Loucy (cell line): ENCODE data around the gene PCDHGA1.
A peak's percentile ranks its signal among the peaks of the same experiment; 100 is the strongest.
"Not testable (repeated sequence)": the region's sequence is repeated elsewhere in the genome, so short reads cannot be mapped to it uniquely, and the experiment has no call there.

ENCODE experiments used
- H2AFZ ChIP-seq: fragments of 200-600 bp; sonication (generic); 2 replicates; pipeline ENCODE4 v1.6.0; 2016; ENCODE audit warnings: antibody characterized with exemption, mild to moderate bottlenecking, low read length, moderate library complexity
- H3F3A ChIP-seq: fragments of 200-600 bp; 2 replicates; pipeline ENCODE4 v1.6.0; 2016; ENCODE audit warnings: antibody characterized with exemption, low read depth, mild to moderate bottlenecking
- H3K27me3 ChIP-seq: fragments of 200-600 bp; sonication (generic); 2 replicates; pipeline ENCODE4 v1.6.1; 2014; ENCODE audit warnings: low read length, mild to moderate bottlenecking; ENCODE audit not compliant: insufficient read depth, poor library complexity, severe bottlenecking
- H3K36me3 ChIP-seq: fragments of 200-600 bp; sonication (generic); 2 replicates; pipeline ENCODE4 v1.6.1; 2016; ENCODE audit warnings: low read length; ENCODE audit not compliant: insufficient read depth
- H3K4me1 ChIP-seq: fragments of 200-600 bp; sonication (generic); 2 replicates; pipeline ENCODE4 v1.5.1; 2014; ENCODE audit warnings: low read length, mild to moderate bottlenecking; ENCODE audit not compliant: insufficient read depth, poor library complexity, severe bottlenecking
- H3K4me2 ChIP-seq: fragments of 200-600 bp; sonication (generic); 2 replicates; pipeline ENCODE4 v1.6.0; 2014; ENCODE audit warnings: antibody characterized with exemption, low read length, low read depth, mild to moderate bottlenecking; ENCODE audit not compliant: poor library complexity, severe bottlenecking
- H3K4me3 ChIP-seq: fragments of 200-600 bp; sonication (generic); 2 replicates; pipeline ENCODE4 v1.5.1; 2014; ENCODE audit warnings: low read length, mild to moderate bottlenecking, mixed read lengths; ENCODE audit not compliant: poor library complexity, severe bottlenecking
- H3K79me2 ChIP-seq: fragments of 200-600 bp; sonication (generic); 2 replicates; pipeline ENCODE4 v1.6.1; 2014; ENCODE audit warnings: low read length; ENCODE audit not compliant: insufficient read depth
- H3K9ac ChIP-seq: fragments of 200-600 bp; sonication (generic); 2 replicates; pipeline ENCODE4 v1.6.0; 2014; ENCODE audit warnings: mild to moderate bottlenecking, low read depth, low read length, moderate library complexity; ENCODE audit not compliant: poor library complexity, severe bottlenecking
- H3K9me2 ChIP-seq: fragments of 200-600 bp; sonication (generic); replicated peaks from 2 replicates; pipeline ENCODE4 v1.6.1; 2016; ENCODE audit warnings: low read depth, low read length, mixed read lengths
- H3K9me3 ChIP-seq: fragments of 200-600 bp; sonication (generic); 2 replicates; pipeline ENCODE4 v1.6.1; 2014; ENCODE audit warnings: mild to moderate bottlenecking, antibody characterized with exemption, low read length, low read depth; ENCODE audit not compliant: insufficient read depth
- H4K20me1 ChIP-seq: fragments of 200-600 bp; sonication (generic); 2 replicates; pipeline ENCODE4 v1.6.0; 2014; ENCODE audit warnings: antibody characterized with exemption, low read length, mild to moderate bottlenecking; ENCODE audit not compliant: insufficient read depth, poor library complexity, severe bottlenecking
- CTCF ChIP-seq: fragments of 200-600 bp; sonication (generic); conservative IDR thresholded peaks from 2 replicates; pipeline ENCODE4 v1.5.1; 2014; ENCODE audit warnings: mild to moderate bottlenecking, antibody characterized with exemption, low read length
- EZH2phosphoT487 ChIP-seq: fragments of 200-600 bp; IDR thresholded peaks from 2 replicates; pipeline ENCODE4 v1.6.1; 2018; ENCODE audit warnings: antibody characterized with exemption, mild to moderate bottlenecking, moderate library complexity, borderline replicate concordance

PCDHGA1 gene

GRCh38 chr5:141326088-141326854, 4.0 kb upstream of the PCDHGA1 start:
- H3F3A ChIP-seq: no peaks in the 10 kb centered on the region
- H3K4me2 ChIP-seq: peak overlapping the region; percentile 73
- no peaks in the 10 kb centered on the region for H3K9me2 ChIP-seq
- no peak for TF ChIP-seq EZH2phosphoT487
- peak; percentile 63 for TF ChIP-seq CTCF
- peak overlapping the region; percentile 95 for H2AFZ ChIP-seq
- peak overlapping the region; percentile 68 for H3K9ac ChIP-seq
- H3K4me3 ChIP-seq: peak overlapping the region; percentile 75
- H3K27me3 ChIP-seq: no peaks in the 10 kb centered on the region
- H3K4me1 ChIP-seq: no peaks in the 10 kb centered on the region
- H3K79me2 ChIP-seq: no peaks in the 10 kb centered on the region
- H4K20me1 ChIP-seq: no peaks in the 10 kb centered on the region
- H3K9me3 ChIP-seq: no peaks in the 10 kb centered on the region; the same call in 1 of the 2 replicates
- no peaks in the 10 kb centered on the region for H3K36me3 ChIP-seq

GRCh38 chr5:141328231-141328630, 2.1 kb upstream of the PCDHGA1 start:
- H3K4me3 ChIP-seq: no peak overlapping the region
- H3K36me3 ChIP-seq: no peaks in the 10 kb centered on the region
- H3K27me3 ChIP-seq: no peaks in the 10 kb centered on the region
- H3K4me2 ChIP-seq: no peak overlapping the region
- no peak overlapping the region for H2AFZ ChIP-seq
- H3K9me2 ChIP-seq: no peaks in the 10 kb centered on the region
- H3K9ac ChIP-seq: no peak overlapping the region
- no peak for TF ChIP-seq EZH2phosphoT487
- no peaks in the 10 kb centered on the region for H4K20me1 ChIP-seq
- no peaks in the 10 kb centered on the region for H3K9me3 ChIP-seq
- H3K4me1 ChIP-seq: no peaks in the 10 kb centered on the region
- H3F3A ChIP-seq: no peaks in the 10 kb centered on the region
- H3K79me2 ChIP-seq: no peaks in the 10 kb centered on the region

GRCh38 chr5:141332571-141332970, 2.3 kb downstream of the PCDHGA1 start:
- not testable (repeated sequence) for H3K9ac ChIP-seq, H3K9me3 ChIP-seq, H3K4me3 ChIP-seq, H4K20me1 ChIP-seq, H3K79me2 ChIP-seq, H3K9me2 ChIP-seq, H3K36me3 ChIP-seq, H3F3A ChIP-seq, H2AFZ ChIP-seq, H3K27me3 ChIP-seq, H3K4me1 ChIP-seq, H3K4me2 ChIP-seq

- Histone ChIP-seq H2AFZ (no peak within 1 kb of the TSS), H3K4me1 (no peaks in the 10 kb centered on the region), H3K9ac (no peak within 1 kb of the TSS), H3K27me3 (no peaks in the 10 kb centered on the region), H3F3A (no peaks in the 10 kb centered on the region), H3K4me2 (no peak within 1 kb of the TSS), H3K4me3 (no peak within 1 kb of the TSS), H3K9me2 (no peaks in the 10 kb centered on the region), H3K79me2 (no peaks in the 10 kb centered on the region), H3K9me3 (no peaks in the 10 kb centered on the region), H3K36me3 (no peaks in the 10 kb centered on the region), H4K20me1 (no peaks in the 10 kb centered on the region)
- TF ChIP-seq EZH2phosphoT487 (no peak), CTCF (no peak)
Measured at GRCh38 chr5:141338538-141339306, 8.4 kb downstream of the PCDHGA1 start, which contains the start of gene PCDHGA2. PCDHGA2 (plus strand) TSS chr5:141338760.

- not testable (repeated sequence) for H3K9ac ChIP-seq, H3K4me1 ChIP-seq, H3K4me2 ChIP-seq, H3K9me3 ChIP-seq, H3K4me3 ChIP-seq, H2AFZ ChIP-seq, H3K9me2 ChIP-seq, H3K79me2 ChIP-seq, H3K27me3 ChIP-seq, H4K20me1 ChIP-seq, H3K36me3 ChIP-seq, H3F3A ChIP-seq
Measured at GRCh38 chr5:141340781-141341354, 10.6 kb downstream of the PCDHGA1 start.
